PC-3 (cell line): ENCODE measurements around the gene CLMN. TPM values are rescaled to one million over a fixed set of nuclear protein-coding genes. Genes with fewer than 3 reads are reported as not detected.

Experiments used
- ATAC-seq: fragments of 200-7000 bp; cut with Tn5 transposase; 2 replicates; pipeline ENCODE4 v1.9.1; 2020; ENCODE audit warnings: mild to moderate bottlenecking, moderate library complexity
- BruUV-seq: library from RNA; stranded (reverse); fragments of 400-500 nt; replicated peaks from 2 replicates; lab custom pipeline; 2021; lab: Mats Ljungman, UMichigan
- CTCF ChIA-PET: fragments of 300-600 bp; sonication (Branson Sonifier 250); formaldehyde crosslinking; loops from one replicate; lab custom pipeline; 2022; ENCODE audit warnings: antibody characterized with exemption; lab: Charles Lee
- POLR2A ChIA-PET: fragments of 300-600 bp; sonication (Branson Sonifier 250); formaldehyde crosslinking; loops from one replicate; lab custom pipeline; 2022; ENCODE audit warnings: antibody characterized with exemption; ENCODE audit not compliant: unreplicated experiment; lab: Charles Lee
- DNase-seq: peaks from one replicate; pipeline ENCODE4 v3.0.0-alpha.2; 2015
- H2AFZ ChIP-seq: fragments of 300-600 bp; sonication (generic); 2 replicates; pipeline ENCODE4 v1.6.0; 2016; ENCODE audit warnings: antibody characterized with exemption, low read length
- H3F3A ChIP-seq: fragments of 300-600 bp; sonication (generic); one replicate; pipeline ENCODE4 v1.6.0; 2017; ENCODE audit warnings: antibody characterized with exemption, low read length, control low read depth, mild to moderate bottlenecking; ENCODE audit not compliant: unreplicated experiment
- H3K27ac ChIP-seq: fragments of 300-600 bp; sonication (generic); 2 replicates; pipeline ENCODE4 v1.5.1; 2016; ENCODE audit warnings: mild to moderate bottlenecking, low read length
- H3K27me3 ChIP-seq: fragments of 300-600 bp; sonication (generic); 2 replicates; pipeline ENCODE4 v1.6.1; 2016; ENCODE audit warnings: low read length, mixed read lengths
- H3K36me3 ChIP-seq: fragments of 300-600 bp; sonication (generic); 2 replicates; pipeline ENCODE4 v1.6.1; 2016; ENCODE audit warnings: low read depth, mixed run types, low read length, mixed read lengths
- H3K4me1 ChIP-seq: fragments of 300-600 bp; sonication (generic); 2 replicates; pipeline ENCODE4 v1.5.1; 2016; ENCODE audit warnings: low read length; ENCODE audit not compliant: insufficient read depth
- H3K4me2 ChIP-seq: fragments of 300-600 bp; sonication (generic); 2 replicates; pipeline ENCODE4 v1.6.0; 2016; ENCODE audit warnings: low read length
- H3K4me3 ChIP-seq: fragments of 300-600 bp; sonication (generic); 2 replicates; pipeline ENCODE4 v1.5.1; 2016; ENCODE audit warnings: mild to moderate bottlenecking, low read length, mixed read lengths
- H3K79me2 ChIP-seq: fragments of 300-600 bp; sonication (generic); 2 replicates; pipeline ENCODE4 v1.6.1; 2017; ENCODE audit warnings: low read length, mixed read lengths
- H3K9ac ChIP-seq: fragments of 300-600 bp; sonication (generic); 2 replicates; pipeline ENCODE4 v1.6.0; 2016; ENCODE audit warnings: mild to moderate bottlenecking, low read length
- H3K9me2 ChIP-seq: fragments of 300-600 bp; sonication (generic); replicated peaks from 2 replicates; pipeline ENCODE4 v1.6.1; 2016; ENCODE audit warnings: mixed run types, low read length, mixed read lengths
- H3K9me3 ChIP-seq: fragments of 300-600 bp; sonication (generic); 2 replicates; pipeline ENCODE4 v1.6.1; 2016; ENCODE audit warnings: low read length, mixed read lengths
- H4K20me1 ChIP-seq: fragments of 300-600 bp; sonication (generic); 2 replicates; pipeline ENCODE4 v1.6.1; 2016; ENCODE audit warnings: low read length, mixed read lengths
- EZH2 ChIP-seq: fragments of 300-600 bp; sonication (generic); IDR thresholded peaks from one replicate; pipeline ENCODE4 v1.6.1; 2017; ENCODE audit warnings: antibody characterized with exemption, mild to moderate bottlenecking, low read length; ENCODE audit not compliant: unreplicated experiment
- EZH2phosphoT487 ChIP-seq: fragments of 300-600 bp; sonication (generic); IDR thresholded peaks from 2 replicates; pipeline ENCODE4 v1.6.1; 2018; ENCODE audit warnings: mild to moderate bottlenecking, antibody characterized with exemption, low read length, borderline replicate concordance
- intact Hi-C: fragments of 100-400 bp; cut with micrococcal nuclease; formaldehyde crosslinking; loops from 2 replicates; pipeline ENCODE4 v1.9.0; 2023
- total RNA-seq: library from RNA; depleted of rRNA; stranded (reverse); fragments of >200 nt; gene quantifications from 2 replicates; pipeline ENCODE4 v1.2.3, GENCODE V29; 2014
- TF ChIP-seq, protein P1 (sequence below): fragments of 300-600 bp; sonication (generic); conservative IDR thresholded peaks from 2 replicates; pipeline ENCODE4 v1.5.1; 2017; ENCODE audit warnings: antibody characterized with exemption, low read depth, mild to moderate bottlenecking, low read length

CLMN gene
- total RNA-seq, 1 experiment from 2014 or later, result 3.5 TPM

GRCh38 chr14:95330591-95331370 lies 11.1 kb upstream of the CLMN start:
- POLR2A ChIA-PET, result no interaction called here

GRCh38 chr14:95329941-95330340 lies 10.2 kb upstream of the CLMN start:
- no peaks in the 10 kb centered on the region for H3K27me3 ChIP-seq
- ChIA-PET CTCF (no interaction called here), POLR2A (no interaction called here)
- no peak overlapping the region for H3K4me3 ChIP-seq
- no peak for ATAC-seq
- intact Hi-C loops, result no loop called here
- H3K27ac ChIP-seq, result no peak overlapping the region
- H3K4me1 ChIP-seq, result no peaks in the 10 kb centered on the region
- no peaks in the 10 kb centered on the region for H3K9me3 ChIP-seq
- DNase-seq, result no peak
- H3K9ac ChIP-seq, result no peak overlapping the region
- BruUV-seq, result no TSS peak
- no peaks in the 10 kb centered on the region for H3K79me2 ChIP-seq
- H3K9me2 ChIP-seq, result no peaks in the 10 kb centered on the region
- H3K4me2 ChIP-seq, result no peak overlapping the region
- no peaks in the 10 kb centered on the region for H3F3A ChIP-seq
- no peaks in the 10 kb centered on the region for H4K20me1 ChIP-seq
- TF ChIP-seq EZH2 (no peak), EZH2phosphoT487 (no peak)
- TF ChIP-seq, protein P1, sequence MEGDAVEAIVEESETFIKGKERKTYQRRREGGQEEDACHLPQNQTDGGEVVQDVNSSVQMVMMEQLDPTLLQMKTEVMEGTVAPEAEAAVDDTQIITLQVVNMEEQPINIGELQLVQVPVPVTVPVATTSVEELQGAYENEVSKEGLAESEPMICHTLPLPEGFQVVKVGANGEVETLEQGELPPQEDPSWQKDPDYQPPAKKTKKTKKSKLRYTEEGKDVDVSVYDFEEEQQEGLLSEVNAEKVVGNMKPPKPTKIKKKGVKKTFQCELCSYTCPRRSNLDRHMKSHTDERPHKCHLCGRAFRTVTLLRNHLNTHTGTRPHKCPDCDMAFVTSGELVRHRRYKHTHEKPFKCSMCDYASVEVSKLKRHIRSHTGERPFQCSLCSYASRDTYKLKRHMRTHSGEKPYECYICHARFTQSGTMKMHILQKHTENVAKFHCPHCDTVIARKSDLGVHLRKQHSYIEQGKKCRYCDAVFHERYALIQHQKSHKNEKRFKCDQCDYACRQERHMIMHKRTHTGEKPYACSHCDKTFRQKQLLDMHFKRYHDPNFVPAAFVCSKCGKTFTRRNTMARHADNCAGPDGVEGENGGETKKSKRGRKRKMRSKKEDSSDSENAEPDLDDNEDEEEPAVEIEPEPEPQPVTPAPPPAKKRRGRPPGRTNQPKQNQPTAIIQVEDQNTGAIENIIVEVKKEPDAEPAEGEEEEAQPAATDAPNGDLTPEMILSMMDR, result no peak
- no peak overlapping the region for H2AFZ ChIP-seq
- no peaks in the 10 kb centered on the region for H3K36me3 ChIP-seq

More at GRCh38 chr14:95330591-95331370, 11.1 kb upstream of the CLMN start:
- H3K4me1 ChIP-seq, result no peaks in the 10 kb centered on the region
- ATAC-seq, result no peak
- no peak overlapping the region for H3K27ac ChIP-seq
- H4K20me1 ChIP-seq, result no peaks in the 10 kb centered on the region
- no peak overlapping the region for H2AFZ ChIP-seq
- intact Hi-C loops, result no loop called here
- CTCF ChIA-PET, result no interaction called here
- no peak for DNase-seq
- no peaks in the 10 kb centered on the region for H3K27me3 ChIP-seq
- no TSS peak for BruUV-seq
- no peak overlapping the region for H3K9ac ChIP-seq
- no peaks in the 10 kb centered on the region for H3K79me2 ChIP-seq
- no peak for TF ChIP-seq EZH2phosphoT487
- no peak for TF ChIP-seq EZH2
- TF ChIP-seq, protein P1, result no peak
- H3F3A ChIP-seq, result no peaks in the 10 kb centered on the region
- H3K9me3 ChIP-seq, result no peaks in the 10 kb centered on the region
- no peak overlapping the region for H3K4me3 ChIP-seq
- no peaks in the 10 kb centered on the region for H3K9me2 ChIP-seq
- H3K36me3 ChIP-seq, result no peaks in the 10 kb centered on the region
- H3K4me2 ChIP-seq, result no peak overlapping the region
